ENCODE data around the gene PDS5B. TPM values are rescaled to one million over a fixed set of nuclear protein-coding genes. Genes with fewer than 3 reads are reported as not detected.

The PDS5B gene
- total RNA-seq, 1 experiment from 2014 or later = 25.4 TPM

DNA sequence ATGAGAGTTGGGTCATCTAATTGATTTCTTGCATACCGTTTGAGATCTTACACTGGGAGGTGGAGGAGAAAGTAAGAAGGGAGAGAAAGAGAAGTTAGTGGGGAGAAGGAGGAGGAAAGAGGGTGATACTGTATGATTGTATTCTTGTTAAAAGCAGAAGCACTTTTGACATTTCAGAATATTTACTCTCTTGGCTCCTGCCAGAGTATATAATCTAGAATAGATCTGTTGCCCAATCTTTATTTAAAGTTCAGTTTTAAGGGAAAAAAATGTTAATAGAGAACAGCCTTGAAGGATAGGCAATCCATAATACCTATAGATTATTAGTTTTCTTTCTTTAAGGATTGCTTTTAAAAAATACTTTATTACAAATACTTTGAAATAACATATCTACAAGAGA, 41.5 kb downstream of the PDS5B start:
- intact Hi-C loops (cut with micrococcal nuclease) = no loop called here
- CTCF ChIA-PET = interaction anchor here (0.7 to 1.0 kb wide), 2 partner anchors 12 to 15 kb away, joined by 3 read pairs; no protein-coding TSS in a partner anchor
- Mint-ChIP-seq H3K27me3 (ENCODE audit: insufficient read depth, unreplicated experiment) (no peaks in the 10 kb centered on the region), H3K9me3 (ENCODE audit: unreplicated experiment) (no peaks in the 10 kb centered on the region), H3K36me3 (ENCODE audit: insufficient read depth, unreplicated experiment) (peaks cover 16% of the 10 kb centered on the region), H3K4me3 (ENCODE audit: unreplicated experiment) (no peak overlapping the region), H3K27ac (ENCODE audit: low read depth, unreplicated experiment) (no peak overlapping the region), H3K4me1 (ENCODE audit: insufficient read depth, unreplicated experiment) (peaks cover 15% of the 10 kb centered on the region)
- no TSS peak for BruUV-seq (replicated peaks)
- TF ChIP-seq, protein P1, sequence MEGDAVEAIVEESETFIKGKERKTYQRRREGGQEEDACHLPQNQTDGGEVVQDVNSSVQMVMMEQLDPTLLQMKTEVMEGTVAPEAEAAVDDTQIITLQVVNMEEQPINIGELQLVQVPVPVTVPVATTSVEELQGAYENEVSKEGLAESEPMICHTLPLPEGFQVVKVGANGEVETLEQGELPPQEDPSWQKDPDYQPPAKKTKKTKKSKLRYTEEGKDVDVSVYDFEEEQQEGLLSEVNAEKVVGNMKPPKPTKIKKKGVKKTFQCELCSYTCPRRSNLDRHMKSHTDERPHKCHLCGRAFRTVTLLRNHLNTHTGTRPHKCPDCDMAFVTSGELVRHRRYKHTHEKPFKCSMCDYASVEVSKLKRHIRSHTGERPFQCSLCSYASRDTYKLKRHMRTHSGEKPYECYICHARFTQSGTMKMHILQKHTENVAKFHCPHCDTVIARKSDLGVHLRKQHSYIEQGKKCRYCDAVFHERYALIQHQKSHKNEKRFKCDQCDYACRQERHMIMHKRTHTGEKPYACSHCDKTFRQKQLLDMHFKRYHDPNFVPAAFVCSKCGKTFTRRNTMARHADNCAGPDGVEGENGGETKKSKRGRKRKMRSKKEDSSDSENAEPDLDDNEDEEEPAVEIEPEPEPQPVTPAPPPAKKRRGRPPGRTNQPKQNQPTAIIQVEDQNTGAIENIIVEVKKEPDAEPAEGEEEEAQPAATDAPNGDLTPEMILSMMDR (IDR thresholded peaks at IDR 0.05; ENCODE audit: unreplicated experiment) = no peak
- no peak for DNase-seq (ENCODE audit: unreplicated experiment)
- POLR2A ChIA-PET = interaction anchor here (1.4 kb wide), 1 partner anchor 89 kb away, joined by 4 read pairs; the partner anchor contains the start of gene N4BP2L2

DNA sequence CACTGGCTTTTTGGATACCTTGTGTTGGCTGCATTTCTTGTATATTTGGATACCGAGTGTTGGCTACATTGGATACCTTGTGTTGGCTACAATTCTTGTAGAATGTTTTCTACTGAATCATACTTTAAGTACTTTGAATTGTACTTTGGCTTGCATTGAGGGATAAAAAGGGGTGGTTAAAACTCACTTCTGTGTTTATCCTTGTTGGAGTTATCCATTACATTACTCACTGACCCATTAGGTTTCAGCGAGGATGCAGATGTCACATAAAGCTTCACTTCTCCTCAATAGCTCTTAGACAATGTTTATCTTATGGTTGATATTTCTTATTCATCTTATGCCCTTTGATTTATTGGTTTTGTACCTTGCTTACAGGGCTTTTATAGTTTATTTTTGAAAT, 43.1 kb downstream of the PDS5B start:
- ChIA-PET POLR2A (interaction anchor here (1.8 kb wide), 1 partner anchor 42 kb away, joined by 4 read pairs; no protein-coding TSS in a partner anchor), CTCF (interaction anchor here (0.6 to 1.6 kb wide), 6 partner anchors 10 to 74 kb away, joined by 3 to 7 read pairs (median 4); no protein-coding TSS in a partner anchor)
- no peaks in the 10 kb centered on the region for H3K27me3 Mint-ChIP-seq (ENCODE audit: insufficient read depth, unreplicated experiment)
- peaks cover 24% of the 10 kb centered on the region for H3K4me1 Mint-ChIP-seq (ENCODE audit: insufficient read depth, unreplicated experiment)
- H3K27ac Mint-ChIP-seq (ENCODE audit: low read depth, unreplicated experiment) = no peak overlapping the region
- no TSS peak for BruUV-seq (replicated peaks)
- H3K9me3 Mint-ChIP-seq (ENCODE audit: unreplicated experiment) = no peaks in the 10 kb centered on the region
- H3K36me3 Mint-ChIP-seq (ENCODE audit: insufficient read depth, unreplicated experiment) = peaks cover 7% of the 10 kb centered on the region
- DNase-seq (ENCODE audit: unreplicated experiment) = no peak
- no peak overlapping the region for H3K4me3 Mint-ChIP-seq (ENCODE audit: unreplicated experiment)
- TF ChIP-seq, protein P1 (IDR thresholded peaks at IDR 0.05; ENCODE audit: unreplicated experiment) = no peak
- intact Hi-C loops (cut with micrococcal nuclease) = no loop called here

DNA sequence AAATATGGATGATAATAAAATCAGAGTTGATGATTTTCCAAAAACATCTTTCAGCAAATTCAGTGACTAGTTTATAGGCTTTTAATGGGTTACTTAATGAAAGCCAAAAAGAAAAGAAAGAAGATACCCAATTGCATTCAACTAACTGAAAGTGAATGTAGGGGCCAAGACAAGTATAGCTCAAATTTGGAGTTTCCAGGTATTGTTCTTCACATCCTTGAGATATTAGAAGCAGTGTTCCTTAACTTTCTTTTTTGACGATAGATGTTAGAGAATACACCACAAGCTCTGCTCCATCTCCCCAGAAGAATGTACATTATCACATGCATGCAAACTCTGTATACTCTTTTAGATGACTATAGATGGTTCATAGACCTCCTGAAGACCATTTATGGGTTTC, 43.6 kb downstream of the PDS5B start:
- CTCF ChIA-PET = interaction anchor here (0.6 to 1.6 kb wide), 5 partner anchors 10 to 75 kb away, joined by 3 to 7 read pairs (median 5); no protein-coding TSS in a partner anchor
- intact Hi-C loops (cut with micrococcal nuclease) = no loop called here

DNA sequence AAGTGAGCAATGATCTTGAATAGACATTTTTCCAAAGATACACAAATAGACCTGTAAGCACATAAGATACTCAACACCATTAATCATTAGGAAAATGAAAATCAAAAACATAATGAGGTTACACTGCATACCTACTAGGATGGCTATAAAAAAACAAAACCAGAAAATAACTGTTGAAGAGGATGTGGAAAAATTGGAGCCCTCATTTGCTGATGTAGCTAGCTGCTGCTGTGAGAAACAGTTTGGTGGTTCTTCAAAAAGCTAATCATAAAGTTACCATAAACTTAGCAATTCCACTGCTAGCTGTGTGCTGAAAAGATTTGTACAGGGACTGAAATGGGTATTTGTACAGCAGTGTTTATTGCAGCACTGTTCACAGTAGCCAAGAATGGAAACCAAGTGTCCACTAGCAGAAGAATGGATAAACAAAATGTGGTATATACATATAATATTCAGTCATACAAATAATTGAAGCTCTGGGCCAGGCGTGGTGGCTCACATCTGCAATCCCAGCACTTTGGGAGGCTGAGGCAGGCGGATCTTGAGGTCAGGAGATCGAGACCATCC, 46.2 kb downstream of the PDS5B start:
- no peak overlapping the region for H3K27ac Mint-ChIP-seq (ENCODE audit: low read depth, unreplicated experiment)
- intact Hi-C loops (cut with micrococcal nuclease) = no loop called here
- H3K36me3 Mint-ChIP-seq (ENCODE audit: insufficient read depth, unreplicated experiment) = peaks cover 7% of the 10 kb centered on the region
- H3K4me3 Mint-ChIP-seq (ENCODE audit: unreplicated experiment) = no peak overlapping the region
- no TSS peak for BruUV-seq (replicated peaks)
- H3K27me3 Mint-ChIP-seq (ENCODE audit: insufficient read depth, unreplicated experiment) = no peaks in the 10 kb centered on the region
- ChIA-PET CTCF (interaction anchor here (1.2 to 1.6 kb wide), 3 partner anchors 10 to 43 kb away, joined by 3 to 4 read pairs (median 4); no protein-coding TSS in a partner anchor), POLR2A (interaction anchor here (0.8 to 2.3 kb wide), 6 partner anchors 9 to 1377 kb away, joined by 3 to 6 read pairs (median 4); no protein-coding TSS in a partner anchor)
- DNase-seq (ENCODE audit: unreplicated experiment) = no peak
- no peaks in the 10 kb centered on the region for H3K9me3 Mint-ChIP-seq (ENCODE audit: unreplicated experiment)
- H3K4me1 Mint-ChIP-seq (ENCODE audit: insufficient read depth, unreplicated experiment) = peaks cover 15% of the 10 kb centered on the region
- TF ChIP-seq, protein P1 (IDR thresholded peaks at IDR 0.05; ENCODE audit: unreplicated experiment) = no peak

More for the DNA sequence above, 43.6 kb downstream of the PDS5B start:
- Mint-ChIP-seq H3K27ac (ENCODE audit: low read depth, unreplicated experiment) (no peak overlapping the region), H3K27me3 (ENCODE audit: insufficient read depth, unreplicated experiment) (no peaks in the 10 kb centered on the region), H3K9me3 (ENCODE audit: unreplicated experiment) (no peaks in the 10 kb centered on the region), H3K4me1 (ENCODE audit: insufficient read depth, unreplicated experiment) (peaks cover 24% of the 10 kb centered on the region), H3K4me3 (ENCODE audit: unreplicated experiment) (no peak overlapping the region), H3K36me3 (ENCODE audit: insufficient read depth, unreplicated experiment) (peaks cover 7% of the 10 kb centered on the region)
- no TSS peak for BruUV-seq (replicated peaks)
- DNase-seq (ENCODE audit: unreplicated experiment) = no peak
- TF ChIP-seq, protein P1 (IDR thresholded peaks at IDR 0.05; ENCODE audit: unreplicated experiment) = no peak
- POLR2A ChIA-PET = interaction anchor here (1.8 kb wide), 1 partner anchor 42 kb away, joined by 4 read pairs; no protein-coding TSS in a partner anchor
